Upper lobe of left lung (tissue), 6 donors: ENCODE data around the gene CBX2. TPM values are rescaled to one million over a fixed set of nuclear protein-coding genes. Genes with fewer than 3 reads are reported as not detected.

Source experiments
- ATAC-seq, 2 donors: fragments of 200-7000 bp; cut with Tn5 transposase; one replicate each; pipeline ENCODE4 v1.9.1; 2022; ENCODE audit warnings: mild to moderate bottlenecking in 2 of 2, moderate library complexity in 2 of 2; ENCODE audit not compliant: low FRiP score in 2 of 2
- DNase-seq, 2 donors: peaks; one replicate each; pipeline ENCODE4 v3.0.0-alpha.2; 2019 to 2020
- H3K27ac ChIP-seq, 4 donors: fragments of 200-600 bp; sonication (generic); one replicate each; pipeline ENCODE4 v1.5.1; 2016 to 2019
- H3K27me3 ChIP-seq, 4 donors: fragments of 200-600 bp; sonication (generic); one replicate each; pipeline ENCODE4 v1.5.1; 2017 to 2019
- H3K36me3 ChIP-seq, 4 donors: fragments of 200-600 bp; sonication (generic); one replicate each; pipeline ENCODE4 v1.5.1; 2016 to 2019
- H3K4me1 ChIP-seq, 4 donors: fragments of 200-600 bp; sonication (generic); one replicate each; pipeline ENCODE4 v1.5.1; 2018 to 2019
- H3K4me3 ChIP-seq, 4 donors: fragments of 200-600 bp; sonication (generic); one replicate each; pipeline ENCODE4 v1.5.1; 2017 to 2019; ENCODE audit warnings: mild to moderate bottlenecking in 2 of 4, moderate library complexity in 1 of 4
- H3K9me3 ChIP-seq, 4 donors: fragments of 200-600 bp; sonication (generic); one replicate each; pipeline ENCODE4 v1.5.1; 2018 to 2019
- EP300 ChIP-seq, 4 donors: sonication (generic); formaldehyde crosslinking; IDR thresholded peaks; one replicate each; pipeline ENCODE4 v1.5.1; 2017; ENCODE audit warnings: antibody characterized with exemption in 4 of 4, control low read depth in 2 of 4
- POLR2A ChIP-seq, 4 donors: fragments of 450-650 bp; IDR thresholded peaks; one replicate each; pipeline ENCODE4 v1.5.1; 2016 to 2017; ENCODE audit warnings: antibody characterized with exemption in 4 of 4, mild to moderate bottlenecking in 2 of 4
- POLR2AphosphoS5 ChIP-seq, 2 donors: sonication (generic); formaldehyde crosslinking; IDR thresholded peaks; one replicate each; pipeline ENCODE4 v1.5.1; 2017; ENCODE audit warnings: antibody characterized with exemption in 2 of 2
- WGBS, 2 donors: methylation state at CpG; one replicate each; pipeline ENCODE4 v1.1.5; 2017 to 2018; 5-methylcytosine and 5-hydroxymethylcytosine counted together
- total RNA-seq, 6 donors: library from RNA; depleted of rRNA in 4 of 6; stranded (reverse); fragments of >200 nt in 4 of 6; gene quantifications; one replicate each; pipeline versions ENCODE4 v1.1.0 to v1.2.1, GENCODE V29; 2016 to 2021
- TF ChIP-seq, protein P1 (sequence below), 6 experiments: fragments of 450-650 bp in 4 of 6; fragments of 200-600 bp in 2 of 6; sonication (generic) in 2 of 6; IDR thresholded peaks; one replicate each; pipeline ENCODE4 v1.5.1; 2016 to 2019; ENCODE audit warnings: antibody characterized with exemption in 6 of 6
- donor health status: DM: no; HTN: no; CAD: no; lungs with moderate emphysema.
- donor health status: DM: no; HTN: yes; CAD: no; lungs with severe emphysema.

Gene CBX2
- total RNA-seq, 6 donors from 2014 or later: 0.89 to 4.7 (median 1.5) TPM

- Histone ChIP-seq H3K36me3 (no peaks in the 10 kb centered on the region), H3K9me3 (no peaks in the 10 kb centered on the region), H3K4me3 (no peak overlapping the region), H3K27ac (no peak overlapping the region), H3K27me3 (peaks cover 0 to 6% (median 3%) of the 10 kb centered on the region in 4 donors), H3K4me1 (peaks cover 7 to 10% (median 8%) of the 10 kb centered on the region in 4 donors)
- ATAC-seq (no peak), DNase-seq (no peak)
- WGBS, 2 donors: 88 to 92% methylated on average over 8 to 14 of the region's 14 CpGs
- TF ChIP-seq EP300 (IDR thresholded peaks at IDR 0.05): no peak
- TF ChIP-seq POLR2AphosphoS5 (IDR thresholded peaks at IDR 0.05): no peak
- TF ChIP-seq, protein P1, sequence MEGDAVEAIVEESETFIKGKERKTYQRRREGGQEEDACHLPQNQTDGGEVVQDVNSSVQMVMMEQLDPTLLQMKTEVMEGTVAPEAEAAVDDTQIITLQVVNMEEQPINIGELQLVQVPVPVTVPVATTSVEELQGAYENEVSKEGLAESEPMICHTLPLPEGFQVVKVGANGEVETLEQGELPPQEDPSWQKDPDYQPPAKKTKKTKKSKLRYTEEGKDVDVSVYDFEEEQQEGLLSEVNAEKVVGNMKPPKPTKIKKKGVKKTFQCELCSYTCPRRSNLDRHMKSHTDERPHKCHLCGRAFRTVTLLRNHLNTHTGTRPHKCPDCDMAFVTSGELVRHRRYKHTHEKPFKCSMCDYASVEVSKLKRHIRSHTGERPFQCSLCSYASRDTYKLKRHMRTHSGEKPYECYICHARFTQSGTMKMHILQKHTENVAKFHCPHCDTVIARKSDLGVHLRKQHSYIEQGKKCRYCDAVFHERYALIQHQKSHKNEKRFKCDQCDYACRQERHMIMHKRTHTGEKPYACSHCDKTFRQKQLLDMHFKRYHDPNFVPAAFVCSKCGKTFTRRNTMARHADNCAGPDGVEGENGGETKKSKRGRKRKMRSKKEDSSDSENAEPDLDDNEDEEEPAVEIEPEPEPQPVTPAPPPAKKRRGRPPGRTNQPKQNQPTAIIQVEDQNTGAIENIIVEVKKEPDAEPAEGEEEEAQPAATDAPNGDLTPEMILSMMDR (IDR thresholded peaks at IDR 0.05): no peak
- TF ChIP-seq POLR2A (IDR thresholded peaks at IDR 0.05): no peak
Observed at GRCh38 chr17:79738643-79739042, 39.3 kb upstream of the CBX2 start.

- no peak overlapping the region for H3K27ac ChIP-seq
- no peaks in the 10 kb centered on the region for H3K36me3 ChIP-seq
- peaks cover 7 to 10% (median 8%) of the 10 kb centered on the region in 4 donors for H3K4me1 ChIP-seq
- no peak overlapping the region for H3K4me3 ChIP-seq
- ATAC-seq (no peak), DNase-seq (peak in 1 of 2 donors; percentile 75)
- peaks cover 0 to 6% (median 3%) of the 10 kb centered on the region in 4 donors for H3K27me3 ChIP-seq
- 82 to 83% methylated on average over 28 of the region's 28 CpGs for WGBS, 2 donors
- TF ChIP-seq POLR2A (IDR thresholded peaks at IDR 0.05) (no peak), EP300 (IDR thresholded peaks at IDR 0.05) (no peak), POLR2AphosphoS5 (IDR thresholded peaks at IDR 0.05) (no peak)
- TF ChIP-seq, protein P1 (IDR thresholded peaks at IDR 0.05): no peak
- no peaks in the 10 kb centered on the region for H3K9me3 ChIP-seq
Observed at GRCh38 chr17:79739148-79740062, 38.5 kb upstream of the CBX2 start.

- H3K9me3 ChIP-seq: no peaks in the 10 kb centered on the region
- TF ChIP-seq, protein P1 (IDR thresholded peaks at IDR 0.05): no peak
- TF ChIP-seq POLR2A (IDR thresholded peaks at IDR 0.05): no peak
- TF ChIP-seq POLR2AphosphoS5 (IDR thresholded peaks at IDR 0.05): no peak
- no peak for TF ChIP-seq EP300 (IDR thresholded peaks at IDR 0.05)
- no peaks in the 10 kb centered on the region for H3K36me3 ChIP-seq
- H3K27me3 ChIP-seq: peaks cover 0 to 6% (median 3%) of the 10 kb centered on the region in 4 donors
- H3K27ac ChIP-seq: no peak overlapping the region
- ATAC-seq (no peak), DNase-seq (no peak)
- 32 to 40% methylated on average over 6 to 8 of the region's 8 CpGs for WGBS, 2 donors
- no peak overlapping the region for H3K4me3 ChIP-seq
- H3K4me1 ChIP-seq: peaks cover 7 to 10% (median 8%) of the 10 kb centered on the region in 4 donors
Observed at GRCh38 chr17:79740413-79740812, 37.5 kb upstream of the CBX2 start.

DNA sequence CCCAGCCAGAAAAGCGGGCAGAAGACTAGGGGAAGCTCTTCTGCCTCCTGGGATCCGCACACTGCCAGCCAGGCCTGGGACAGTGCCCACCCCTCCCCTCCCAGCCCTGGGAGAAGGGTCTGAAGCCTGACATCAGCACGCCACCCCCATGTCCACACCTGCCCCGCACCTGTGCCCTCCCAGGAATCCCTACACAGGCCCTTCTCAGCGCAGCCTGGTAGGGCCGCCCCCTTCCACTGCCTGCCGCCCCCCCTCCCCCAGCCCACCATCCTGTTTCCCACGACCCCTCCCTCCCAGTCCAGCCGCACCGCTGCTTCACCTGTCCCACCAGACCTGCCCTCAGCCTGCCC lies 36.6 kb upstream of the CBX2 start:
- Histone ChIP-seq H3K27me3 (peaks cover 0 to 11% (median 3%) of the 10 kb centered on the region in 4 donors), H3K36me3 (no peaks in the 10 kb centered on the region), H3K9me3 (no peaks in the 10 kb centered on the region), H3K27ac (no peak overlapping the region), H3K4me3 (no peak overlapping the region), H3K4me1 (peaks cover 7 to 15% (median 8%) of the 10 kb centered on the region in 4 donors)
- DNase-seq (no peak), ATAC-seq (no peak)
- 47 to 59% methylated on average over 5 to 8 of the region's 10 CpGs for WGBS, 2 donors
- TF ChIP-seq POLR2AphosphoS5 (IDR thresholded peaks at IDR 0.05) (no peak), EP300 (IDR thresholded peaks at IDR 0.05) (no peak), POLR2A (IDR thresholded peaks at IDR 0.05) (no peak)
- TF ChIP-seq, protein P1 (IDR thresholded peaks at IDR 0.05): no peak
